Fibroblast of skin of left biceps (primary cell): Measurements from ENCODE around the gene PLEKHA6.

ENCODE experiments used
- DNase-seq, 2 experiments: peaks; one replicate each; pipeline ENCODE4 v3.0.0-alpha.2; 2013; ENCODE audit warnings: low read depth in 2 of 2

Gene PLEKHA6

GRCh38 chr1:204380293-204380831 lies 20.6 kb upstream of the PLEKHA6 start:
- DNase-seq = no peak

- no peak for DNase-seq
Observed at GRCh38 chr1:204377800-204378668, 18.3 kb upstream of the PLEKHA6 start.

GRCh38 chr1:204376919-204377799 lies 17.4 kb upstream of the PLEKHA6 start:
- DNase-seq = no peak

- no peak for DNase-seq
Observed at GRCh38 chr1:204376465-204376864, 16.7 kb upstream of the PLEKHA6 start.

GRCh38 chr1:204373911-204374310 lies 14.2 kb upstream of the PLEKHA6 start:
- DNase-seq = no peak

- no peak for DNase-seq
Observed at GRCh38 chr1:204370176-204370575, 10.4 kb upstream of the PLEKHA6 start.

- DNase-seq = no peak
Observed at GRCh38 chr1:204368996-204369726, 9.4 kb upstream of the PLEKHA6 start.

GRCh38 chr1:204367956-204368355 lies 8.2 kb upstream of the PLEKHA6 start:
- no peak for DNase-seq

GRCh38 chr1:204367193-204367858 lies 7.6 kb upstream of the PLEKHA6 start:
- DNase-seq = no peak

GRCh38 chr1:204366759-204367158 lies 7.0 kb upstream of the PLEKHA6 start:
- DNase-seq = no peak

- DNase-seq = no peak
Observed at GRCh38 chr1:204363335-204364114, 3.8 kb upstream of the PLEKHA6 start.

- DNase-seq = no peak
Observed at GRCh38 chr1:204362984-204363334, 3.2 kb upstream of the PLEKHA6 start.

- DNase-seq = no peak
Observed at GRCh38 chr1:204361781-204362180, 2.1 kb upstream of the PLEKHA6 start.

GRCh38 chr1:204361341-204361771 lies 1.6 kb upstream of the PLEKHA6 start:
- no peak for DNase-seq

- no peak for DNase-seq
Observed at GRCh38 chr1:204360314-204360713, 585 bp upstream of the PLEKHA6 start.

- no peak for DNase-seq
Observed at GRCh38 chr1:204359131-204359473, 627 bp downstream of the PLEKHA6 start.

GRCh38 chr1:204358605-204359004 lies 1.1 kb downstream of the PLEKHA6 start:
- no peak for DNase-seq

- no peak for DNase-seq
Observed at GRCh38 chr1:204357551-204358490, 1.9 kb downstream of the PLEKHA6 start.

GRCh38 chr1:204356997-204357396 lies 2.7 kb downstream of the PLEKHA6 start:
- no peak for DNase-seq
